HCT116 (cell line): Measurements from ENCODE around the gene ZNF581. TPM values are rescaled to one million over a fixed set of nuclear protein-coding genes. Genes with fewer than 3 reads are reported as not detected.

ENCODE experiments used
- ATAC-seq: fragments of 200-7000 bp; cut with Tn5 transposase; 2 replicates; pipeline ENCODE4 v1.9.1; 2020; ENCODE audit warnings: mild to moderate bottlenecking, moderate library complexity
- BruUV-seq: library from RNA; stranded (reverse); fragments of 400-500 nt; replicated peaks from 2 replicates; lab custom pipeline; 2021; lab: Mats Ljungman, UMichigan
- CTCF ChIA-PET: fragments of 300-600 bp; sonication (Branson Sonifier 250); formaldehyde crosslinking; loops from one replicate; lab custom pipeline; 2021; ENCODE audit warnings: antibody characterized with exemption; lab: Charles Lee
- POLR2A ChIA-PET: fragments of 300-600, 350-600 bp; sonication (Branson Sonifier 250); formaldehyde crosslinking; loops from one replicate; lab custom pipeline; 2021; ENCODE audit warnings: antibody characterized with exemption; lab: Charles Lee
- RAD21 ChIA-PET, 2 experiments: fragments of 300-600 bp; sonication (Branson Sonifier 250); formaldehyde crosslinking; loops; one replicate each; lab custom pipeline; 2023; ENCODE audit warnings: low total read pairs in 2 of 2; ENCODE audit not compliant: uncharacterized antibody in 2 of 2, unreplicated experiment in 2 of 2, low non-redundant PET in 1 of 2; lab: Charles Lee
- DNase-seq: peaks from one replicate; pipeline ENCODE4 v3.0.0-alpha.2; 2010; ENCODE audit warnings: low read depth, low spot score
- H2AFZ ChIP-seq: fragments of 200-600 bp; shearing (Covaris generic), sonication (generic); 2 replicates; pipeline ENCODE4 v1.6.1; 2017; ENCODE audit warnings: low read depth, mixed run types, mixed read lengths, antibody characterized with exemption, low read length; ENCODE audit not compliant: poor library complexity, severe bottlenecking
- H3K27ac ChIP-seq: 2 replicates; pipeline ENCODE4 v1.5.1; 2012; ENCODE audit warnings: low read depth, low read length
- H3K27me3 ChIP-seq: fragments of 200-600 bp; sonication (generic); 2 replicates; pipeline ENCODE4 v1.6.1; 2016; ENCODE audit warnings: mixed run types, low read length, mixed read lengths; ENCODE audit not compliant: insufficient read depth
- H3K36me3 ChIP-seq, 2 experiments: fragments of 200-500 bp in 1 of 2; fragments of 200-600 bp in 1 of 2; sonication (Bioruptor generic) in 1 of 2; sonication (generic) in 1 of 2; 2 replicates each; pipeline versions ENCODE4 v1.5.1 to v1.6.1; 2014 to 2016; ENCODE audit warnings: low read length in 2 of 2, inconsistent platforms in 1 of 2, mixed read lengths in 1 of 2, mixed run types in 1 of 2; ENCODE audit not compliant: insufficient read depth in 2 of 2, control insufficient read depth in 1 of 2
- H3K4me1 ChIP-seq, 2 experiments: fragments of 200-600 bp in 1 of 2; sonication (generic) in 1 of 2; 2 replicates each; pipeline versions ENCODE4 v1.5.1 to v1.6.1; 2012 to 2017; ENCODE audit warnings: low read length in 2 of 2, inconsistent platforms in 1 of 2, mild to moderate bottlenecking in 1 of 2, mixed read lengths in 1 of 2, mixed run types in 1 of 2, moderate library complexity in 1 of 2; ENCODE audit not compliant: insufficient read depth in 2 of 2, control insufficient read depth in 1 of 2
- H3K4me2 ChIP-seq: fragments of 200-600 bp; sonication (generic); 2 replicates; pipeline ENCODE4 v1.6.1; 2017; ENCODE audit warnings: mixed run types, low read length, mixed read lengths
- H3K4me3 ChIP-seq, 2 experiments: fragments of 200-600 bp in 1 of 2; sonication (generic) in 1 of 2; replicated peaks in 1 of 2; 2 replicates each; pipeline ENCODE4 v1.5.1; 2011 to 2016; ENCODE audit warnings: low read length in 2 of 2, control low read depth in 1 of 2, low read depth in 1 of 2, mild to moderate bottlenecking in 1 of 2, mixed read lengths in 1 of 2, mixed run types in 1 of 2
- H3K79me2 ChIP-seq: fragments of 200-600 bp; sonication (generic); 2 replicates; pipeline ENCODE4 v1.6.1; 2017; ENCODE audit warnings: mild to moderate bottlenecking, mixed run types, low read length, moderate library complexity, mixed read lengths; ENCODE audit not compliant: insufficient read depth
- H3K9ac ChIP-seq: fragments of 200-600 bp; sonication (generic); 2 replicates; pipeline ENCODE4 v1.6.1; 2016; ENCODE audit warnings: low read length, mixed read lengths
- H3K9me2 ChIP-seq: fragments of 200-600 bp; sonication (generic), shearing (Covaris generic); 2 replicates; pipeline ENCODE4 v1.6.1; 2017; ENCODE audit warnings: mixed run types, mild to moderate bottlenecking, moderate library complexity; ENCODE audit not compliant: insufficient read depth
- H3K9me3 ChIP-seq, 2 experiments: fragments of 200-500 bp in 1 of 2; fragments of 200-600 bp in 1 of 2; sonication (Bioruptor generic) in 1 of 2; sonication (generic) in 1 of 2; 2 replicates each; pipeline ENCODE4 v1.6.1; 2014 to 2017; ENCODE audit warnings: low read length in 2 of 2, mixed read lengths in 2 of 2, inconsistent platforms in 1 of 2, low read depth in 1 of 2, mild to moderate bottlenecking in 1 of 2, mixed run types in 1 of 2, moderate library complexity in 1 of 2; ENCODE audit not compliant: control insufficient read depth in 1 of 2, insufficient read depth in 1 of 2
- H4K20me1 ChIP-seq: fragments of 200-600 bp; sonication (generic), shearing (Covaris generic); 2 replicates; pipeline ENCODE4 v1.6.1; 2017; ENCODE audit warnings: mixed run types, mild to moderate bottlenecking, moderate library complexity; ENCODE audit not compliant: insufficient read depth
- CBX3 ChIP-seq: IDR thresholded peaks from 2 replicates; pipeline ENCODE4 v1.6.1; 2012; ENCODE audit warnings: low read depth
- FOSL1 ChIP-seq: IDR thresholded peaks from 2 replicates; pipeline ENCODE4 v1.6.1; 2012; ENCODE audit warnings: low read depth
- SP1 ChIP-seq: IDR thresholded peaks from 2 replicates; pipeline ENCODE4 v1.6.1; 2012; ENCODE audit warnings: low read depth
- ZFX ChIP-seq: fragments of 450-650 bp; IDR thresholded peaks from 2 replicates; pipeline ENCODE4 v1.6.1; 2017
- intact Hi-C: fragments of 100-400 bp; cut with micrococcal nuclease; formaldehyde crosslinking; loops from 2 replicates; pipeline ENCODE4 v1.10.0; 2022
- total RNA-seq: library from RNA; stranded (reverse); gene quantifications from one replicate; pipeline ENCODE4 v1.2.1, GENCODE V29; 2021; ENCODE audit not compliant: unreplicated experiment
- TF ChIP-seq, protein P1 (sequence below): IDR thresholded peaks from 2 replicates; pipeline ENCODE4 v1.6.1; 2012; ENCODE audit warnings: low read depth
- TF ChIP-seq, protein P2 (sequence below): IDR thresholded peaks from 2 replicates; pipeline ENCODE4 v1.6.1; 2012

Gene ZNF581
- total RNA-seq, 1 experiment from 2014 or later = 44.4 TPM

DNA sequence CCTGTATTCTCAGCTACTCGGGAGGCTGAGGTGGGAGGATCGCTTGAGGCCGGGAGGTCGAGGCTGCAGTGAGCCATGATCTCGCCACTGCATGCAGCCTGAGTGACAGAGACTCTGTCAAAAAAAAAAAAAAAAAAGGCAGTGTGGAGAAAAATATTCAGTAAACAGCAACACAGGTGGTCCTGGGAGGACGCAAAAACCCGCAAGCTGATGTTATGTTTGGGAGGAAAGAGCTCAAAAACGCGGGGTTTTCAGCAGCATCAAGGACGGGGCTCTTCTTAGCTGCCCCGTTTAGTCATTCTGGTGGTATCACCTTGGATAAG lies 18.5 kb upstream of the ZNF581 start:
- Histone ChIP-seq H3K36me3 (no peaks in the 10 kb centered on the region), H3K27me3 (no peaks in the 10 kb centered on the region), H4K20me1 (no peaks in the 10 kb centered on the region), H3K4me2 (peak overlapping the region; percentile 98), H3K9ac (peak overlapping the region; percentile 70), H3K4me3 (peak overlapping the region; percentile 54 to 69), H3K27ac (peak overlapping the region; percentile 81), H3K79me2 (no peaks in the 10 kb centered on the region), H3K9me3 (no peaks in the 10 kb centered on the region), H3K4me1 (peaks cover 8 to 14% of the 10 kb centered on the region in 2 experiments; a peak in 3 of 4 replicates), H3K9me2 (no peaks in the 10 kb centered on the region), H2AFZ (peak overlapping the region; percentile 65)
- CTCF ChIA-PET = interaction anchor here (0.6 to 1.8 kb wide), 8 partner anchors 8 to 157 kb away, joined by 3 to 14 read pairs (median 4); no protein-coding TSS in a partner anchor
- POLR2A ChIA-PET = interaction anchor here (0.6 to 1.5 kb wide), 12 partner anchors 8 to 1758 kb away, joined by 3 to 10 read pairs (median 4); partner anchors contain the start of genes FIZ1, MYADM and ZNF865
- intact Hi-C loops = no loop called here
- BruUV-seq = TSS peak; percentile 83
- RAD21 ChIA-PET = interaction anchor here in 1 of 2 experiments (0.5 to 0.6 kb wide), 2 partner anchors 72 to 129 kb away, joined by 3 to 4 read pairs; no protein-coding TSS in a partner anchor
- TF ChIP-seq CBX3 (0 out of 2 replicates have a peak, but pooled peaks have one; percentile 21), SP1 (no peak), ZFX (no peak), FOSL1 (no peak)
- TF ChIP-seq, protein P1, sequence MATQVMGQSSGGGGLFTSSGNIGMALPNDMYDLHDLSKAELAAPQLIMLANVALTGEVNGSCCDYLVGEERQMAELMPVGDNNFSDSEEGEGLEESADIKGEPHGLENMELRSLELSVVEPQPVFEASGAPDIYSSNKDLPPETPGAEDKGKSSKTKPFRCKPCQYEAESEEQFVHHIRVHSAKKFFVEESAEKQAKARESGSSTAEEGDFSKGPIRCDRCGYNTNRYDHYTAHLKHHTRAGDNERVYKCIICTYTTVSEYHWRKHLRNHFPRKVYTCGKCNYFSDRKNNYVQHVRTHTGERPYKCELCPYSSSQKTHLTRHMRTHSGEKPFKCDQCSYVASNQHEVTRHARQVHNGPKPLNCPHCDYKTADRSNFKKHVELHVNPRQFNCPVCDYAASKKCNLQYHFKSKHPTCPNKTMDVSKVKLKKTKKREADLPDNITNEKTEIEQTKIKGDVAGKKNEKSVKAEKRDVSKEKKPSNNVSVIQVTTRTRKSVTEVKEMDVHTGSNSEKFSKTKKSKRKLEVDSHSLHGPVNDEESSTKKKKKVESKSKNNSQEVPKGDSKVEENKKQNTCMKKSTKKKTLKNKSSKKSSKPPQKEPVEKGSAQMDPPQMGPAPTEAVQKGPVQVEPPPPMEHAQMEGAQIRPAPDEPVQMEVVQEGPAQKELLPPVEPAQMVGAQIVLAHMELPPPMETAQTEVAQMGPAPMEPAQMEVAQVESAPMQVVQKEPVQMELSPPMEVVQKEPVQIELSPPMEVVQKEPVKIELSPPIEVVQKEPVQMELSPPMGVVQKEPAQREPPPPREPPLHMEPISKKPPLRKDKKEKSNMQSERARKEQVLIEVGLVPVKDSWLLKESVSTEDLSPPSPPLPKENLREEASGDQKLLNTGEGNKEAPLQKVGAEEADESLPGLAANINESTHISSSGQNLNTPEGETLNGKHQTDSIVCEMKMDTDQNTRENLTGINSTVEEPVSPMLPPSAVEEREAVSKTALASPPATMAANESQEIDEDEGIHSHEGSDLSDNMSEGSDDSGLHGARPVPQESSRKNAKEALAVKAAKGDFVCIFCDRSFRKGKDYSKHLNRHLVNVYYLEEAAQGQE = no peak
- TF ChIP-seq, protein P2, sequence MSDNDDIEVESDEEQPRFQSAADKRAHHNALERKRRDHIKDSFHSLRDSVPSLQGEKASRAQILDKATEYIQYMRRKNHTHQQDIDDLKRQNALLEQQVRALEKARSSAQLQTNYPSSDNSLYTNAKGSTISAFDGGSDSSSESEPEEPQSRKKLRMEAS = no peak
- no peak for DNase-seq
- no peak for ATAC-seq
